IgD-negative memory B cell (primary cell): ENCODE results near the gene LYSET. TPM values are rescaled to one million over a fixed set of nuclear protein-coding genes. Genes with fewer than 3 reads are reported as not detected.
"Not testable (repeated sequence)": the region's sequence is repeated elsewhere in the genome, so short reads cannot be mapped to it uniquely, and the experiment has no call there.

Experiments
- H3K27ac Mint-ChIP-seq, 3 donors: one replicate each; pipeline ENCODE4 v1.8.0; 2020 to 2022; ENCODE audit warnings: mild to moderate bottlenecking in 3 of 3, mixed read lengths in 3 of 3, moderate library complexity in 1 of 3
- H3K27me3 Mint-ChIP-seq: one replicate; pipeline ENCODE4 v1.8.0; 2021; ENCODE audit warnings: mixed read lengths
- H3K36me3 Mint-ChIP-seq: one replicate; pipeline ENCODE4 v1.8.0; 2020; ENCODE audit warnings: mild to moderate bottlenecking, mixed read lengths
- H3K4me1 Mint-ChIP-seq, 3 donors: one replicate each; pipeline ENCODE4 v1.8.0; 2020 to 2022; ENCODE audit warnings: mixed read lengths in 3 of 3, mild to moderate bottlenecking in 1 of 3
- H3K4me3 Mint-ChIP-seq, 4 donors: one replicate each; pipeline ENCODE4 v1.8.0; 2020 to 2022; ENCODE audit warnings: mild to moderate bottlenecking in 4 of 4, mixed read lengths in 4 of 4, moderate library complexity in 3 of 4
- H3K9me3 Mint-ChIP-seq, 3 donors: one replicate each; pipeline ENCODE4 v1.8.0; 2020 to 2021; ENCODE audit warnings: mixed read lengths in 3 of 3, mild to moderate bottlenecking in 1 of 3
- polyA plus RNA-seq: library from polyadenylated mRNA; unstranded; fragments of 300-500 nt; fragmentation: Illumina TruSeq; gene quantifications from one replicate; pipeline ENCODE4 v1.2.3, GENCODE V29; 2021

The LYSET gene
- polyA plus RNA-seq, 1 donor from 2014 or later, result 28.8 TPM

GRCh38 chr14:93159625-93160352 is 25.3 kb upstream of the LYSET start:
- not testable (repeated sequence) for H3K36me3 Mint-ChIP-seq, H3K27me3 Mint-ChIP-seq, H3K27ac Mint-ChIP-seq, H3K4me1 Mint-ChIP-seq, H3K4me3 Mint-ChIP-seq, H3K9me3 Mint-ChIP-seq

DNA sequence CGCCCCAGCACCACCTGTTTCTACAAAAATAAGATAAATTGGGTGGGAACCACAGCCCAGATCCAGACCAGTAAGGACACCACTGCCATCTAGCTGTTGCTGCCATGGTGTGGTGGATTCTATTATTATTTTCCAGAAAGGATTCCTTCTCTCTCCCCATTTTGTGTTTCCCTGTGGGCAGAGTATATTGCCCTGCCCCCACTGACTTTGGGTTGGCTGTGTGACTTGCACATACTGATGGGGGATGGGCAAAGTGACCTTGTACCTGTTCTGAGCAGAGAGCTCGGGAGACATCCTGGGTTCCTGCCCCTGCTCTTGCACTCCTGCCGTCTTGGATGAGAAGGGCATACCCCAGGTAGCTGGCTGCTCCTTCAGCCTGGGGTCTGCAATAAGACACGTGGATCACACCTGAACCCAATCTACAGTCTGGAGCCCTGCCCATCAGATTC is 24.7 kb upstream of the LYSET start:
- Mint-ChIP-seq H3K4me1 (no peaks in the 10 kb centered on the region), H3K4me3 (no peak overlapping the region), H3K27ac (no peak overlapping the region), H3K9me3 (no peaks in the 10 kb centered on the region), H3K36me3 (no peaks in the 10 kb centered on the region), H3K27me3 (no peaks in the 10 kb centered on the region)

DNA sequence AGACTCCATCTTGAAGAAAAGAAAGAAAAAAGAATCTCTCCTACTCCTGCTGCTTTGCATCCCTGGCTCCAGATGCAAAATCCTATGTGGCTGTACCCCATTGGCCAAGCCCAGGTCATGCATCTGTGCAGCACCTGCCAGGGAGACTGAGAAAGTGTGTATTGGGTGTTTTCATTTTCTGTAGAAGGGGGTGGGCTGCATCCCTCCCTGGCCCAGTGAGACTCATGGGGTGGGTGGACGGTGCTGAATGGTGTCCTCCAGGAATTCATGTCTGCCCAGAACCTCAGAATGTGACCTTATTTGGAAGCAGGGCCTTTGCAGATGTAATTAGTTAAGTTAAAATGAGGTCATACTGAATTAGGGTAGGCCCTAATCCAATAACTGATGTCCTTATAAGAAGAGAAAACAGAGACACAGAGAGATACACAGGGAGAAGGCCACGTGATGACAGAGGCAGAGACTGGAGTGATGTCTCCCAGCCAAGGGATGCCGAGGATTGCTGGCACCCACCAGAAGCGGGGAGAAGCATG is 23.6 kb upstream of the LYSET start:
- Mint-ChIP-seq H3K27me3 (no peaks in the 10 kb centered on the region), H3K36me3 (no peaks in the 10 kb centered on the region), H3K4me1 (no peaks in the 10 kb centered on the region), H3K4me3 (no peak overlapping the region), H3K27ac (no peak overlapping the region), H3K9me3 (no peaks in the 10 kb centered on the region)

GRCh38 chr14:93163564-93163963 is 21.6 kb upstream of the LYSET start:
- Mint-ChIP-seq H3K27me3 (no peaks in the 10 kb centered on the region), H3K9me3 (no peaks in the 10 kb centered on the region), H3K36me3 (no peaks in the 10 kb centered on the region)

GRCh38 chr14:93165271-93166265 is 19.5 kb upstream of the LYSET start:
- not testable (repeated sequence) for H3K9me3 Mint-ChIP-seq

More at GRCh38 chr14:93163564-93163963, 21.6 kb upstream of the LYSET start:
- no peaks in the 10 kb centered on the region for H3K4me1 Mint-ChIP-seq
- H3K4me3 Mint-ChIP-seq, result no peak overlapping the region
- no peak overlapping the region for H3K27ac Mint-ChIP-seq

GRCh38 chr14:93168610-93169009 is 16.5 kb upstream of the LYSET start:
- not testable (repeated sequence) for H3K4me3 Mint-ChIP-seq, H3K36me3 Mint-ChIP-seq, H3K27me3 Mint-ChIP-seq, H3K27ac Mint-ChIP-seq, H3K4me1 Mint-ChIP-seq, H3K9me3 Mint-ChIP-seq

More at GRCh38 chr14:93165271-93166265, 19.5 kb upstream of the LYSET start:
- not testable (repeated sequence) for H3K27me3 Mint-ChIP-seq, H3K36me3 Mint-ChIP-seq, H3K4me1 Mint-ChIP-seq, H3K4me3 Mint-ChIP-seq
- peak overlapping the region in 1 of 3 donors; percentile 20 for H3K27ac Mint-ChIP-seq

- not testable (repeated sequence) for H3K27me3 Mint-ChIP-seq, H3K4me3 Mint-ChIP-seq, H3K9me3 Mint-ChIP-seq, H3K4me1 Mint-ChIP-seq, H3K36me3 Mint-ChIP-seq
- peak overlapping the region in 1 of 3 donors; percentile 13 for H3K27ac Mint-ChIP-seq
Observed at GRCh38 chr14:93169619-93170018, 15.5 kb upstream of the LYSET start.

DNA sequence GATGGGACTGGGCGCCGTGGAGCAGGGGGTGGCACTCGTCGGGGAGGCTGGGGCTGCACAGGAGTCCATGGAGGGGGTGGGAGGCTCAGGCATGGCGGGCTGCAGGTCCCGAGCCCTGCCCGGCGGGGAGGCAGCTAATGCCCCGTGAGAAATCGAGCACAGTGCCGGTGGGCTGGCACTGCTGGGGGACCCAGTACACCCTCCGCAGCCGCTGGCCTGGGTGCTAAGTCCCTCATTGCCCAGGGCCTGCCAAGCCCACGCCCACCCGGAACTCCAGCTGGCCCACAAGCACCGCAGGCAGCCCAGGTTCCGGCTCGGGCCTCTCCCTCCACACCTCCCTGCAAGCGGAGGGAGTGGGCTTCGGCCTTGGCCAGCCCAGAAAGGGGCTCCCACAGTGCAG is 15.0 kb upstream of the LYSET start:
- not testable (repeated sequence) for H3K36me3 Mint-ChIP-seq, H3K9me3 Mint-ChIP-seq, H3K27me3 Mint-ChIP-seq, H3K27ac Mint-ChIP-seq, H3K4me1 Mint-ChIP-seq, H3K4me3 Mint-ChIP-seq

DNA sequence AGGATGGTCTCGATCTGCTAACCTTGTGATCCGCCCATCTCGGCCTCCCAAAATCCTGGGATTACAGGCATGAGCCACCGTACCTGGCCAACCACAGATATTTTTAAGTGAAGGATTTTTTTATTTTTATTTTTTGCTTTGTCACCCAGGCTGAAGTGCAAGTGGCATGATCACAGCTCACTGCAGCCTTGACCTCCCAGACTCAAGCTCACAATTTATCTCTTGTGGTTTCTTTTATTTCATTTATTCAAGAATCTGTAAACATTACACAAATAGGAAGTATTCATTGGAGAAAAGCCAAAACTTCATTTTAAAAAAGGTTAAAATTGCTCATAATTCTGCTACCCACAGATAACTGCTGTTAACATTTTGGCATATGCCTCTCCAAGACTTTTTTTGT is 13.7 kb upstream of the LYSET start:
- Mint-ChIP-seq H3K27ac (no peak overlapping the region), H3K27me3 (no peaks in the 10 kb centered on the region), H3K9me3 (no peaks in the 10 kb centered on the region), H3K4me3 (no peak overlapping the region), H3K36me3 (no peaks in the 10 kb centered on the region), H3K4me1 (no peaks in the 10 kb centered on the region)

- no peaks in the 10 kb centered on the region for H3K4me1 Mint-ChIP-seq
- no peaks in the 10 kb centered on the region for H3K9me3 Mint-ChIP-seq
- no peaks in the 10 kb centered on the region for H3K36me3 Mint-ChIP-seq
- no peak overlapping the region for H3K4me3 Mint-ChIP-seq
- no peak overlapping the region for H3K27ac Mint-ChIP-seq
- no peaks in the 10 kb centered on the region for H3K27me3 Mint-ChIP-seq
Observed at GRCh38 chr14:93173943-93174395, 11.1 kb upstream of the LYSET start.

GRCh38 chr14:93174731-93175130 is 10.4 kb upstream of the LYSET start:
- H3K4me1 Mint-ChIP-seq, H3K27ac Mint-ChIP-seq, H3K36me3 Mint-ChIP-seq, H3K9me3 Mint-ChIP-seq, H3K4me3 Mint-ChIP-seq, H3K27me3 Mint-ChIP-seq: not testable (repeated sequence)

GRCh38 chr14:93175492-93175891 is 9.6 kb upstream of the LYSET start:
- H3K27ac Mint-ChIP-seq, result no peak overlapping the region
- H3K9me3 Mint-ChIP-seq, result no peaks in the 10 kb centered on the region
- no peaks in the 10 kb centered on the region for H3K27me3 Mint-ChIP-seq
- H3K4me3 Mint-ChIP-seq, result no peak overlapping the region
- H3K36me3 Mint-ChIP-seq, result no peaks in the 10 kb centered on the region
- H3K4me1 Mint-ChIP-seq, result no peaks in the 10 kb centered on the region

- H3K27ac Mint-ChIP-seq, result peak overlapping the region; percentile 80 to 97 (median 93)
- H3K27me3 Mint-ChIP-seq, result no peaks in the 10 kb centered on the region
- no peaks in the 10 kb centered on the region for H3K36me3 Mint-ChIP-seq
- peak overlapping the region; percentile 86 to 93 (median 90) for H3K4me3 Mint-ChIP-seq
- peaks cover 21 to 30% (median 24%) of the 10 kb centered on the region in 3 donors for H3K4me1 Mint-ChIP-seq
- H3K9me3 Mint-ChIP-seq, result no peaks in the 10 kb centered on the region
Observed at GRCh38 chr14:93183596-93184317, 1.4 kb upstream of the LYSET start.

GRCh38 chr14:93185349-93185720 is 218 bp downstream of the LYSET start:
- Mint-ChIP-seq H3K36me3 (no peaks in the 10 kb centered on the region), H3K27ac (peak overlapping the region; percentile 93 to 97 (median 97)), H3K27me3 (no peaks in the 10 kb centered on the region), H3K4me3 (peak overlapping the region; percentile 93 to 97 (median 94)), H3K4me1 (peaks cover 24 to 33% (median 29%) of the 10 kb centered on the region in 3 donors), H3K9me3 (no peaks in the 10 kb centered on the region)

GRCh38 chr14:93186466-93186865 is 1.3 kb downstream of the LYSET start:
- H3K27me3 Mint-ChIP-seq, result no peaks in the 10 kb centered on the region

More at GRCh38 chr14:93186466-93186865, 1.3 kb downstream of the LYSET start:
- Mint-ChIP-seq H3K4me1 (peaks cover 24 to 35% (median 29%) of the 10 kb centered on the region in 3 donors), H3K9me3 (no peaks in the 10 kb centered on the region), H3K27ac (peak overlapping the region; percentile 71 to 97 (median 93)), H3K36me3 (no peaks in the 10 kb centered on the region), H3K4me3 (peak overlapping the region in 3 of 4 donors; percentile 39 to 93 (median 43))
